NCI-H2171 treated with DMSO at 0.1 percent for 48 hours (cell line): ENCODE data around the gene CDX2.

Experiments
- DNase-seq: peaks from one replicate; lab custom pipeline; 2025; lab: John Stamatoyannopoulos, UW

The CDX2 gene

GRCh38 chr13:27978301-27978968, 9.3 kb upstream of the CDX2 start:
- DNase-seq: no peak

GRCh38 chr13:27977476-27978300, 8.6 kb upstream of the CDX2 start:
- no peak for DNase-seq

DNA sequence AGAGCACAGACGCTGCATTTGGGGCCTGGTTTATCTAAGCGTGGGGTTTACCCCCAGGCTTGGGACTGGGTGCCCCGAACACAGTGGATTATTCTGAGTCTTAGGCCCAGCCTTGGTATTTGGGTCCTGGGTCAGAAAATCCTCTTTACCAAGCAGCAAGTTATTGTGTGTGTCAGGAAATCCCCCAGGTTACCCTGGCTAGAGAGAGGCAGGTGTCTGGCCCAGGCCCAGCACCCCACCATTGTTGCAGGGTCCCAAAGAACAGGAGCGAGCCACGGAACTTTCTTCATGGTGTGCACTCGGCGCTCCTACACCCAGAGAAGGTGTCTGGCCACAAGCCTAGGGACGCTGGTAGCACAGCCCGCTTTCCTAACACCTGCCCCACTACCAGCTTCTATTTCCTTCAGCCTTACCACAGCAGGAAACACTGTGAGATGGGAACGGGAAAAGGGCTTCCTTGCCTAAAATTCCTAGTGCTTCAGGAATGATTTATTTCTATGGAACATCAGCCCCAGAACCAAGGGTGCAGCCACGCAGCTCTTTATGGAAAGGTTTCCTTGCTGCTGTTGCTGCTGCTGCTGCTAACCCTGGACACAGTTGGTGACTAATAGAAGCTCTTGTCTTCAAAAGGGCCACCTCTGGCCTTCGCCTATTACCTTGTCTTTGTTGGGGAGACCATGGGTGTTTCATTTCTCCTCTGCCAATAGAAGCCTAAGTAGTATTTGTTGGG, 7.4 kb upstream of the CDX2 start:
- DNase-seq: no peak

DNA sequence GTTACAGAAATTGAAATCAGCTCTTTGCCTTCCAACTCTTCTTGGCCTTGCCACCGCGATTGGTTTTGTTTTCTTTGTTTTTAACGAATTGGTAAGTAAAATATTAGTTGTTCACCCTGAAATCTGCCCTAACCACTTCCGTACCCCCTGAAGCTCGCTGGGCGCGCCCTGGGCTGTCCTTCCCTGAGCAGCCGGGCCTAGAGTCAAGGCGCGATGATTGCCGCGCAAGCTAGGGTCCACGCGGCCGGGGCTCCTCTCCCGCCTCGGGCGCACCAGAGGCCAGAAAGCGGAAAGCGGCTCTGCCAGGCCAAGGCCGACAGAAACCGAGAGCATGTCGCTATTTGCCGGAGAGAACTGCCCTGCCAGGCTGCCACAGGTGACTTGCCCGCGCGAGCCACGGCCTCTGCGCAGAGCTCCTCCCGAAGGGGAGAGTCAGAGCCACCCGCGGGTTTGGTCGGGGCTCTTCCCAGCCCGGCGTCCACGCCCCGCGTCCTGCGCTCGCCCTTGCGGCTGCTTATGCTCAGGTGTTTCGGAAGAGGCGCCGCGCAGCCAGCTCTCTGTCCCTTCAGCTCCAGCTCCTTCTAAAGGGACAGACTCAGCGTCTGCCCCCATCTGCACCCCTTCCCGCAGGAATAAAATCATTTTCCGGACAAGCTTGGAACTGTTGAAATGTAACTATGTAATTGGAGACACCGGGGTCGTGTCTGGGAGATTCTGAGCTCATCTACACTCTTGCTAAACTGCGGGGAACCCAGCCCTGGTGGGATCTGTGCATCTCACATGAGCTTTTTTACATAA, 6.6 kb upstream of the CDX2 start:
- DNase-seq: no peak

DNA sequence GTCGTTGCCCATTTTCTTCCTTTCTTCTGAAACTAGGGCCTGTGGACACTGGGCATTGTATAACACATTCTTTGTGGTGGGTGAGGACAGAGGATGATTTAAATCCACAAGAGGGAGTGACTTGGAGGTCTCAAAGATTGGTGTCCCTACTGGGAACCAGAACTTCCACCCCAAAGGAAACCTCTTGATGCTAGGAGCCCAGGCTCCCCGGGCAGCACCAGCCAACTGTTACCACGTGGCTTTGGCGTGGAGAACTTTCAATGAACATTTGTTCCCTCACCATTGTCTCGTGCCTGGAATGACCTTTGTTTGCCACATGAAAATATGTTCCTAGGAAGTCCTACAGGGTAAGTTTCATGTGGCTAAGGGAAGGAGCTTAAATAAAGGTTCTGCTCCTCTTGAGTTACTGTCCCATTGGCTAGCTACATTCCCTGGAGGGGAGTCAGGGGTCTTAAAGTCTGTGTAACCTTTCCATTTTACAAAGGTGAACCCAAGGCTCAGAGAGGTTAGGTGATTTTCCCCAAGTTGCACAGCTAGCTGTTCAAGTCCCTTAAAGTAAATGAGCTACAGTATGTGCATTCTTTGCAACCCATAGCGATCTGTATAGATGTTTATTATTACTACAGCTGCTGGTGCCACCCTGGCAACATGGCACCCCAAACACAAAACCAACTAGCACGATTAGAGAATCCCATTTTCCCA, 5.0 kb upstream of the CDX2 start:
- no peak for DNase-seq

GRCh38 chr13:27973291-27973690, 4.2 kb upstream of the CDX2 start:
- no peak for DNase-seq

DNA sequence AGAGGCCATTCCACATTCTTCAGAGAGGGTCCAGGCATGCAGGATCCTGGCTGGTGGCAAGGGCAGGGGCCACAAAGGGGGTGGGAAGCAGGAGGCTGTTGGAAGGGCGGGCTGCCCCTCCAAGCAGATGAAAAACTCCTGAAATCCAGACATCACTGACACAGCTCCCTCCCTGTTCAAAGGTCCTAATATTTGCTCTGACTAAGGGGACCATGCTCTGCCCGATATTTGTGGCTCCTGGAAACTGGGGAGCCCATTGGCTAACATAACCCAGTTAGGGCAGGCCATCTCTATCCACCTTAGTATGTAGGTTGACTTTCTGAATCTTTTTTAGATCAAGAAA, 3.3 kb upstream of the CDX2 start:
- no peak for DNase-seq

DNA sequence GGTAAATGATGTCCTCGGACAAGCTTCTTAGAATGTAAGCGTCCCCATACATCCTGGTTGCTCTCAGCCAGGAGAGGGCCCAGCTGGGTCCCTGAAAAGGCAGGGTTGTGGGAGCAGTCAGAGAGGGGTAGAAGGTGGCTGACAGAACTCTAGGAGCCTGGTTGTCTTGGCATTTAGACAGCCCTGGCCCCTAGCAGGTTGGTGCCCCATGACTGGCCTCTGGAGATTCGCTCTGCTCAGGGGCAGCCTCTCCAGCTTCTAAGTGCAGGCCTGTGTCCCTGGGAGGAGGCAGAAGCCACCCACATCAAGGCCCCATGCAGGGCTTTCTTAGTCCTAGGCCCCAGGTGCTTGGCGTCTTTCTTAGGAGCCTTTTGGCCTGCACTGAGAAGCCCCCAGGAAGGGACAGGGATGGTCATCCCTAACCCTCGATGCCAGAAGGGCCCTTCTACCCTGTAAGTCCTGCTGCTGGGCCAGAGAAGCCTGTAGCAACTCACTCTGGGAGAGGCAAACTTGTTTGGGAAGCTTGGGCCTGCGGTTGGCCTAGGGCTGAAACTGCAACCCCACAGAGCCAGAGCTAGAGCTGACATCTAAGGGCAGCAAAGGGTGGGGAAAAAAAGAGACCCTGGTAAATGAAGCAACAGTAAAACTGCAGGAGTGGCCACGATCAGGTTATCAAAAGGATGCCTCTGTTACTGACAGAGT, 2.8 kb upstream of the CDX2 start:
- no peak for DNase-seq

DNA sequence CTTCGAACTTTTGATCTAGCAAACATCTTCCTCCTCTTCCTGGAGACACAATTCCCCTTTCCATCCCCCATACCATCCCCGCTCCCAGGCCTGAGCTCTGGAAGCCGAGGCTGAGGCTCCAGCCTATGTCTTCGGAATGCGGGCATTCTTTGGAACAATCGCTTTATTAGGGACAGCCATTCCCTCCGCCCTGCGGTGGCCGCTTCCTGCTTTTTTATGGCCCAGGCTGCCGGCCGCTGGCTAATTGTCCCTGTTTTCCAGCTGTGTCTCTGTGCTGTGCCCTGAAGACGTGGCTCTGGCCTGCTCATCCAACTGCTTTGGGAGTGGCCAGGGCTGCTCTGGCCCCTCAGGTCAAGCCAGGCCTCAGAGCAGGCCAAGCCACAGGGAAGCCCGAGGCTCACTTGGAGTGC, 2.1 kb upstream of the CDX2 start:
- no peak for DNase-seq

DNA sequence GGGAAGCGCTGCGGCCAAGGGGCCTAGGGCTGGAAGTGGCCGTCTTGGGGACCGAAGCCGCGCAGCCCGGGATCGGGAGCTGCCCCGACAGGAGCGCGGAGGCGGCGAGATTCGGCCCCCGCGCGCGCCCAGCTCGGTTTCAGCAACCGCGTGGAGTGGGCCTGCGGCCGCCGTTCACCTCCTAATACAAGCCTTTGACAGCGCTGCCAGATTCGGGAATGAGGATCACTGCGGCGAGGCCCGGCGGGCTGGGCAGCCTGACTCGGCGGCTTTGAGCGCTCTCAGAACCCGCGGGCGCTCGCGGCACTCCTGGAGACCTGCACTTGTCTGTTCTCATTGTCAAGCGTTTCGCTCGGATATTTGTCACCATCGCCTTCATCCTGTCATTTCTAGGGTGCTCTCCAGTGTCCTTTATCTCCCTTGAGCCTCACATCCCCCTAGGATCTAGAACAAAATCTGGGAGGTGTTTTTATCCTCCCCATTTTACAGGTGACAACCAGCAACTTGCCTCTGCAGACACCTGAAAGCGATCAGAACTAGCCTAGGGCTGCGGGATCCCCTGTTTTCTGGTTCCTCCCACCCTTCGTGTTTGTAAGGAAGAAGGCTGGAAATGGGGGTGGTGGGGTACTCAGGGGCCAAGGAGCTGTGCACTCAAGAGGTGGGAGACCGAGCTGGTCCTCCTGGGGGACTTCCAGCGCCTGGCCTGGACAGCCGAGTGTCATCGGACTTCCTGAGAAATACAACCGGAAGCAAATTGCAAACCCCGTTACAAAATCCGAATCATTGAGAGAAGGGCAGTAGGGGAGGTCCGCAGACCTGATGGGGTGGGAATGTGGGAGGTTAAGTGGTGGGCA, 1.5 kb upstream of the CDX2 start:
- no peak for DNase-seq

DNA sequence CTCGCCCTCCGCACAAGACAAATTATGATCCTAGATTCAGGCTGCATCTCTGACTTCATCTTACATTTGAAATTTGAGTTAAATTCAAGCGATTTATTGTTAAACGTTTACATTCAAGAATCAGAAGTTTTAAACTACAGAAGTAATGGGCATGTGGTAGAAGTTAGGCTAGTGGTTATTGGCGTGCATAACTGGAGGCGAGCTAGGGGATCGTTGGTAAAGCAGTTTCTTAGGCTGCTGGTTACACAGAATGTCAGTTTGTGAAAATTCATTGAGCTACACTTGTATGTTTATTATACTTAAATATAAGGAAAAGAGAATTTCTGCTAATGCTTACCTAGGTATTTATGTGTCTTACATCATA, 733 bp upstream of the CDX2 start:
- no peak for DNase-seq

DNA sequence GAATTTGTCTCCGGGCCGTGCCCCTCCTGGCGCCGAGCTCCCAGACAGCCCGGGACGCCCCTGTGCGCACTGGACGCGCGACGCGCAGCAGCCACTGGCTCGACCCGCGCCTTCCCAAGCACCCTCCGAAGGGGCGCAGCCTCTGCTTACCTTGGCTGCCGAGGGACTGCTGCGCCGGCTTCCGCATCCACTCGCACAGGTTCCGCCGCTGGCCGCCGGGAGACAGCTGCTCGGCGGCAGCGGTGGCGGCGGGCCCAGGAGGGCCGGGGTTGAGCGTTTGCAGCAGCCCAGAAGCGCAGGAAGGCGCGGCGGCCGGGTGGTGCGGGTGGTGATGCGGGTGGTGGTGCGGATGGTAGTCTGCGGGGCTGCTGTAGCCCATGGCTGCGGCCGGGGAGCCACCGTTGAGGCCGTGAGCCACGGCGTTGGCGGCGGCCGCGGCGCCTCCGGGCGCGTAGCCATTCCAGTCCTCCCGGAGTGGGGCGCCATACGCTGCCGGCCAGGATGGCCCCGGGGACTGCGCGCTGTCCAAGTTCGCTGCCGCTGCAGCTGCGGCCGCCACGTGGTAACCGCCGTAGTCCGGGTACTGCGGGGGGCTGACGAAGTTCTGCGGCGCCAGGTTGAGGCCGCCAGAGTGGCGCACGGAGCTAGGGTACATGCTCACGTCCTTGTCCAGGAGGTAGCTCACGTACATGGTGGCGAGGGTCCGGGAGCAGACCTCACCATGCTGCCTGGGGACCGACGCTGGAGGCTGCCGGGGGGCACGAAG, 616 bp downstream of the CDX2 start:
- no peak for DNase-seq

DNA sequence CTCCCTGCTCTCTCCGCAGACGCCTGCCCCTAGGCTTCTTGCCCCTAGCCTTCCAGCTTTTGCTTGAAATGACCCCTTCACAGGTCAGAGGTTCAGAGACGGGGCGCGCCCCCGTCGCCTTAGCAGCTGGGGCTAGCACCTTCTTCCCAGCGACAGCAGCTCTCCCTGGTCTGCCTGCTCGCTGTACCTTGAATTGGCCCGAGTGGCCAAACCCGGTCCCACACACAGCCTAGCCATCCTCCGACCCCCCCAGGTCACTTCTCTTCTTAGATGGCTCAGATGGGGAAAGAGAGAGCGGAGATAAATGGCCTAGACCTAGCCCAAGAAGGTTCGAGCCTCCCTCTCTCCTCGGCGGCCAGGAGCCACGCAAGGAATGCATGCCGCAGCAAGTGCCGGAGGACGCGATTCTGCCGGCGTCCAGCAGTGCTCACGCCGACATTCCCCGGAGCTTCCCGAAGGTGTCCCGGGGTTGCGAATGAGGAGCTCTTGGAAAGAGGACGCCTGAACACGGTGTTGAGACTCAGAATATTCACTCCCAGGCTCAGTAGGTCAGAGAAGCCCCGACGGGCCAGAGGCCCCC, 1.3 kb downstream of the CDX2 start:
- DNase-seq: no peak

DNA sequence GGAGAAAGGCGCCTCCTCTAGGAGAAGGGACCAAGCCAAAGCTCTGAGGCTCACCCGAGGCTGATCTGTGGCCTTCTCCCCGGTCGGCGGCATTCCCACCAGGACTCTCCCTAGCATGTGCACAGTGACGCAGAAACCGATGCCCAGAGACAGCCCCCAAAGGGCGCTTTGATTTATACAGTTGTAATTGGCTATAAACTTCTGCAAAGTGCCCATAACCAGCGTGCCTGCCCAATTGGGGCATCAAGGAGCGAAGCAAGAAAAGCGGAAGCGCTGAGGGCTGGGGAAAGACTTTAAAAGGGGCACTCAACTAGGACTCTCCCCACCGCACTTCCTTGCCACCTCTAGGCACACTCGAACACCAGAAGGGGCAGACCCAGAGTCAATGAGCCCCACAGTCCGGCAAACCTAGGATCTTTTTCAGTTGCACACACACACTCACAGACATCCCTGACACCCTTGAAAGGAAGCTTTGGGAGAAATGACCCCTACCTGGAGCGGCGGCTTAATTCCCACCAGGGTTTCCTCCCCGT, 1.8 kb downstream of the CDX2 start:
- no peak for DNase-seq

DNA sequence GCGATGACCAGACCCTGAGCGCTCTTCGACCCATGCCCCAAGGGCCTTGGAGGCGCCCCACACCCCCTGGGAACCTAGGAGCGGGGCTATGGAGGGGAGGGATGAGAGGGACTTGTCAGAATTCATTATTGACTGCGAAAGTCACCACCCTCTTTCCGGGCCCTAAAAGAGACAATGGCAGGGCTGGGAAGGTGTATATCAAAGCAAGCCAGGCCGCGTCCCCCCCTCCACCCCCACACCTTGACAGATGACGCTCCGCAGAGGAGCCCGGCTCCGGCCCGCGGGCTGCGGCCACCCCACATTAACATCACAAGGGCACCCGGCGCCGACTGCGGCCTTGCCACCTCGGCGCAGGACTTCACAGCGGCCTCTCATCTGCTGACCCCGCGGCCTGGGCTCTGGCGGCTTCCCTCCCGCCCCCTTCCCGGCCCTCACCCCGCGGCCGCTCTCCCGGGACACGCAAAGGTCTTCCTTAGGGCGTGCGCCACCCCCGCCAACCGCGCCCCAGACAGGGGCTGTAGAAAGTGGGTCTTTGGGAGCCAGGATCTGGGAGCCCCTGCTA, 2.4 kb downstream of the CDX2 start:
- no peak for DNase-seq

- no peak for DNase-seq
These were observed 3.1 kb downstream of the CDX2 start for GRCh38 chr13:27965740-27966640.

DNA sequence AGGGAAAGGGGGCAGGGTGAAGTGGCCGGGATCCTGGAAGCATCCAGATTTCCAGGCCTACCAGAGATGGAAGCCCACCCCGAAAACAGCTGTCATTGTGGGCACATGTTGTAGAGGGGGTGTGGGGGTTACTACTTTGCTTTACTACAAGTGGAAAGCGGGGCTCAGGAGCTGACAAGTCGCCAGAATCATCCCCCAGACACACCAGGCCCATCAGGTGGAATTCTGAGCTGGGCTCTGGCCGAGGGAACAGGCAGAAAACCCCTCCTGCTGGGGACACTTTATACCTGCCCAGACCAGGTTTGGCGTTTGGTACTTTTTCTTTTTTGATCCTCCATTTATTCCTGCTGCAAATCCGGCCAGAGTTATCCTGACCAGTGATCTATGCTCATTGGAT, 3.8 kb downstream of the CDX2 start:
- DNase-seq: no peak
